Ovary (tissue), 9 donors: ENCODE data around the gene MAML2. TPM values are rescaled to one million over a fixed set of nuclear protein-coding genes. Genes with fewer than 3 reads are reported as not detected.

ENCODE experiments used
- DNase-seq, 5 donors: peaks; one replicate each; pipeline ENCODE4 v3.0.0-alpha.2; 2019 to 2020
- H3K27ac ChIP-seq, 2 donors: fragments of 200-600 bp; one replicate each; pipeline versions ENCODE4 v1.5.1 to v1.8.0; 2019 to 2022
- H3K27me3 ChIP-seq: fragments of 200-600 bp; one replicate; pipeline ENCODE4 v1.8.0; 2022
- H3K36me3 ChIP-seq: fragments of 200-600 bp; sonication (generic); one replicate; pipeline ENCODE4 v1.5.1; 2019
- H3K4me1 ChIP-seq: one replicate; pipeline ENCODE4 v1.8.1; 2013; ENCODE audit warnings: mild to moderate bottlenecking, moderate library complexity; ENCODE audit not compliant: insufficient read depth
- H3K4me3 ChIP-seq: fragments of 200-600 bp; sonication (generic); one replicate; pipeline ENCODE4 v1.5.1; 2017
- H3K9me3 ChIP-seq, 2 donors: fragments of 200-600 bp in 1 of 2; sonication (generic) in 1 of 2; one replicate each; pipeline versions ENCODE4 v1.5.1 to v1.8.1; 2013 to 2019; ENCODE audit warnings: mild to moderate bottlenecking in 1 of 2, moderate library complexity in 1 of 2
- EP300 ChIP-seq: sonication (generic); formaldehyde crosslinking; IDR thresholded peaks from one replicate; pipeline ENCODE4 v1.6.1; 2017; ENCODE audit warnings: antibody characterized with exemption
- POLR2A ChIP-seq: fragments of 450-650 bp; IDR thresholded peaks from one replicate; pipeline ENCODE4 v1.6.1; 2017; ENCODE audit warnings: antibody characterized with exemption, mild to moderate bottlenecking, moderate library complexity
- WGBS, 3 donors: extraction: QIAGEN DNeasy Blood & Tissue Kit in 1 of 3; methylation state at CpG; one replicate each; pipeline versions ENCODE4 v1.1.5 to v1.1.7; 2013 to 2017; 5-methylcytosine and 5-hydroxymethylcytosine counted together
- intact Hi-C, 4 donors: fragments of 100-400 bp; cut with DNase I; formaldehyde crosslinking; loops; one replicate each; pipeline versions ENCODE4 v1.11.0 to v1.15.1; 2022 to 2023
- polyA plus RNA-seq, 2 donors: library from polyadenylated mRNA; stranded (reverse); fragments of 200-250 nt in 1 of 2; fragments of 350-450 nt in 1 of 2; fragmentation: Illumina TruSeq in 1 of 2; extraction: RNeasy Lipid Tissue Mini Kit (QIAGEN cat#74804) in 1 of 2; gene quantifications; one replicate each; pipeline ENCODE4 v1.2.3, GENCODE V29; 2013 to 2014
- total RNA-seq, 7 donors: library from RNA; depleted of rRNA in 2 of 7; stranded (reverse); fragments of >200 nt in 2 of 7; fragmentation: NEBNext Ultra II Directional in 3 of 7; extraction: Animal tissue kit (Norgen Biotek cat#: 25700) in 3 of 7; gene quantifications; one replicate each; pipeline versions ENCODE4 v1.1.0 to v1.2.4, GENCODE V29; 2016 to 2023
- TF ChIP-seq, protein P1 (sequence below), 3 donors: fragments of 450-650 bp in 2 of 3; fragments of 200-600 bp in 1 of 3; IDR thresholded peaks; one replicate each; pipeline versions ENCODE4 v1.5.1 to v1.8.0; 2016 to 2022; ENCODE audit warnings: antibody characterized with exemption in 3 of 3, mild to moderate bottlenecking in 1 of 3
- donor health status: DM: no; HTN: no; CAD: no; lungs with moderate emphysema.
- donor health status: DM: no; HTN: no; CAD: no.
- donor health status: Bipolar disorder and iron deficiency.
- donor health status: DM: yes; HTN: yes; CAD: no.
- donor health status: DM: no; HTN: no; CAD: no.
- donor health status: DM: yes; HTN: yes; CAD: no.

The MAML2 gene
- total and polyA plus RNA-seq, 9 donors = 7.3 to 17.5 (median 14.6) TPM

DNA sequence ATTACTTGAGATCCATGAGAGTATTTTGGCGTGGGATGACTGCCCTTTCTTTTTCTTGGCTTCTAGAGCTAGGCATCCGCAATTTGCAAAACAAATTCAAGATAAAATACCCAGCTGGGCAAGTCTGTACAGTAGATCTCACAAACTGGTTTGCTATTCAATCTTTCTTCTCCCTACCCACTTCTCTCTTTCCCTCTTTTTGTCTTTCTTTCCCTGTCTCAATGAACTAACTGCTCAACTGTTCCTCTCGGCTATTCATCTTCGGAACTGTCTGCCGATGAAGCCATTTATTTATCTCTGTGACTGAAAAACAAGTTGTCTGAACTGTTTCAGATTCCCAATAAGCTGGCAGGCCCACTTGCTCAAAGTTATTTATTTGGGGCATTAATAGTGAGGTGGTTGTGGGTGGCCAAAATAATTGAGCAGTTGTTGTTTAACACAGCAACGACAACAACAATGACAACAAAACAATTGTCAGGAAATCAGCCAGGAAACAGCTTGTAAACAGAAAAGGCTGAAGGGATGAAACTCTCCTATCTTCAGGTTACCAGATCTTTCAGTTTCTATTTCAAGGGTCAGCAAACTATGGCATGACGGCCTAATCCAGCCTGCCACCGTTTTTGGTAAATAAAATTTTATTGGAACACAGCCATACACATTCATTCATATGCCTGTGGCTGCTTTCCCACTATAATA lies 343.1 kb downstream of the MAML2 start:
- WGBS, 3 donors = 7 to 12% (median 10%) methylated on average over 8 of the region's 8 CpGs
- Histone ChIP-seq H3K27ac (peak overlapping the region; percentile 1 to 70), H3K4me1 (peaks cover 6% of the 10 kb centered on the region), H3K36me3 (no peaks in the 10 kb centered on the region), H3K4me3 (no peak overlapping the region), H3K27me3 (no peaks in the 10 kb centered on the region), H3K9me3 (no peaks in the 10 kb centered on the region)
- TF ChIP-seq EP300 = no peak
- no peak for TF ChIP-seq POLR2A
- TF ChIP-seq, protein P1, sequence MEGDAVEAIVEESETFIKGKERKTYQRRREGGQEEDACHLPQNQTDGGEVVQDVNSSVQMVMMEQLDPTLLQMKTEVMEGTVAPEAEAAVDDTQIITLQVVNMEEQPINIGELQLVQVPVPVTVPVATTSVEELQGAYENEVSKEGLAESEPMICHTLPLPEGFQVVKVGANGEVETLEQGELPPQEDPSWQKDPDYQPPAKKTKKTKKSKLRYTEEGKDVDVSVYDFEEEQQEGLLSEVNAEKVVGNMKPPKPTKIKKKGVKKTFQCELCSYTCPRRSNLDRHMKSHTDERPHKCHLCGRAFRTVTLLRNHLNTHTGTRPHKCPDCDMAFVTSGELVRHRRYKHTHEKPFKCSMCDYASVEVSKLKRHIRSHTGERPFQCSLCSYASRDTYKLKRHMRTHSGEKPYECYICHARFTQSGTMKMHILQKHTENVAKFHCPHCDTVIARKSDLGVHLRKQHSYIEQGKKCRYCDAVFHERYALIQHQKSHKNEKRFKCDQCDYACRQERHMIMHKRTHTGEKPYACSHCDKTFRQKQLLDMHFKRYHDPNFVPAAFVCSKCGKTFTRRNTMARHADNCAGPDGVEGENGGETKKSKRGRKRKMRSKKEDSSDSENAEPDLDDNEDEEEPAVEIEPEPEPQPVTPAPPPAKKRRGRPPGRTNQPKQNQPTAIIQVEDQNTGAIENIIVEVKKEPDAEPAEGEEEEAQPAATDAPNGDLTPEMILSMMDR (IDR thresholded peaks at IDR 0.05) = no peak
- intact Hi-C loops = loop anchor here in 1 of 4 donors (5.0 kb wide), 1 partner anchor 342 kb away; the partner anchor contains the start of gene MAML2
- DNase-seq = no peak

DNA sequence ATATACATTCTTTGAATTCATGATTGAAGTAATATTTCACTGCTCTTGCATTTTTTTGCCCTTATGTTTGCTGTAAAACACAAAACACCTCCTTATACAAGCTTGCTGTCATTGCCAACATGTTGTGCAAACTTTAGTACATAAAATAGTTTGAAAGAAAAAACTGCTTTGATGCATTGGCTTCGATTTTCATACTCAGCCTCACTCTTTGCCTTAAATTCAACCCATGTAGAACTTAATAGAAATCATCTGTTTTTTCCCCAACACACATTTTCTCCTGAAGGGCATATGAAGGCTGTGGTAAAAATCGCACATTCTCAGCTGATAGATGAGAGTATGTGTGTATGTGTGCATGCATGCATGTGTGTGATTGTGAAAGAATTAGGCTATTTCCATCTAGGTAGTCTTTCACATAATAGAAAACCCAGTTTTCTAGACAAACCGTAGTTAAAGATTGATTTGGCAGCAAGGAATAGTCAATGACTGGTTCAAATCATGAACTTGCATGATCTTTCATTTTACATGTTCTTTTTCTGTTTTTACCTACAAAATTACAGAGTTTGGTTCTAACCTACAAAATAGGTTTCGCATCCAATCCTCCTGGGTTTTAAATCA lies 346.3 kb downstream of the MAML2 start:
- H3K4me3 ChIP-seq = no peak overlapping the region
- TF ChIP-seq EP300 (no peak), POLR2A (no peak)
- TF ChIP-seq, protein P1 (IDR thresholded peaks at IDR 0.05) = no peak
- intact Hi-C loops = no loop called here
- no peak for DNase-seq
- no peaks in the 10 kb centered on the region for H3K9me3 ChIP-seq
- H3K4me1 ChIP-seq = peaks cover 13% of the 10 kb centered on the region
- H3K27ac ChIP-seq = no peak overlapping the region
- H3K36me3 ChIP-seq = no peaks in the 10 kb centered on the region
- no peaks in the 10 kb centered on the region for H3K27me3 ChIP-seq
- 86 to 89% (median 88%) methylated on average over 4 of the region's 4 CpGs for WGBS, 3 donors

DNA sequence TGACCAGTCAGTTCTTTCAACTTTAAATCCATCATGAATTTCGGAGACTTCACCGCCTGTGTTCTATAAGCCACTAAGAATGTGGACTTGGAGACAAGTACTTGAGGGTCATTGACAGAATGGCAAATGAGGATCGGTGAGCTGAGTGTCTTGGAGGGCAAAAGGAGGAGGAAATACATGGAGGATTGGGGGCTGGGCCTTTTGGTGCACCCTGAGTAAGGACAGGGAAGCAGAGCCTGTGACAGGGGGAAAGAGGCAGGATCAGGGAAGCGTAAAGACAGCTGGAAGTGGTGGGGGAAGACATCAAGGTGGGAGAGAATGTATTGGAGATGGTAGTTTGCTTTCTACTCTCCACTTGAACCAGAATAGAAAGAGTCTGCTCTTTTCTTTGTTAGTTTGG lies 348.7 kb downstream of the MAML2 start:
- Histone ChIP-seq H3K4me1 (peaks cover 13% of the 10 kb centered on the region), H3K27me3 (no peaks in the 10 kb centered on the region), H3K36me3 (no peaks in the 10 kb centered on the region), H3K27ac (peak overlapping the region in 1 of 2 donors; percentile 8), H3K4me3 (no peak overlapping the region), H3K9me3 (no peaks in the 10 kb centered on the region)
- 69 to 76% (median 71%) methylated on average over 4 of the region's 4 CpGs for WGBS, 3 donors
- no peak for DNase-seq
- TF ChIP-seq, protein P1 (IDR thresholded peaks at IDR 0.05) = no peak
- TF ChIP-seq POLR2A = no peak
- no peak for TF ChIP-seq EP300
- intact Hi-C loops = no loop called here

DNA sequence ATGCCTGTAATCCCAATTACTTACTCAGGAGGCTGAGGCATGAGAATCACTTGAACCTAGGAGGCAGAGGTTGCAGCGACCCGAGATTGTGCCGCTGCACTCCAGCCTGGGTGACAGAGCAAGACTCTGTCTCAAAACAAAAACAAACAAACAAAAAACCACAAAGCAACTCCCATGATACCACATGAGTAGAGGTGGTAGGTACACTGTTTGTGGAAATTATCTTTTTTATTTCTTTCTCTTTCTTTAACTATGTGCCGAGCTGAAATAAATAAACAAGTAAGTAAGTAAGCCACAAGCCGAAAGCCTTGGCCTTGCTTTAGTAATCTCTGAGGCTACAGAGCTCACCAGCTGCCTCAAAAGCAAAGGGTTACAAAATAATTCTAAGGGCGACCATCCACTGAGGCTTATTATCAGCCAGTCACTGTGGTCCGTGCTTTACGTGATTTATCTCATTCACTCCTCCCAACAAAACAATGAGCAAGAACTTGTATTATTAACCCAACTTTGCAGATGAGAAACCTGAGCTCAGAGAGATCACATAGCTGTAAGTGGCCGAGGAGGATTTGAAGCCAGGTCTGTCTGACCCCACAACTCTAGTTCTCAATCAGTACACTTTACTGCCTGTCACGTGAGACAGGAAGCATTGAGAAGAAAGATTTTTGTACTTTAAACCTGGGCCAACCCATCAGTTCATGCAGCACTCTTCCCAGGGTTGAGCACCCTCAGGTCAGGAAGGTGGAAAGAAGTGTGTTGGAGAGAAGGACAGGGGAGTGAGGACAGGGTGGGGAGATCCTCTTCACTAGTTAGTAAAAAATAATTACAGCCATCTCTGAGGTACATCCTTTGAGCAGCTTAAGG lies 349.3 kb downstream of the MAML2 start:
- peak overlapping the region in 1 of 2 donors; percentile 34 for H3K27ac ChIP-seq
- intact Hi-C loops = no loop called here
- WGBS, 3 donors = 15 to 34% (median 26%) methylated on average over 10 of the region's 10 CpGs

More for the DNA sequence above, 349.3 kb downstream of the MAML2 start:
- no peak for DNase-seq
- no peaks in the 10 kb centered on the region for H3K36me3 ChIP-seq
- no peak for TF ChIP-seq EP300
- TF ChIP-seq, protein P1 (IDR thresholded peaks at IDR 0.05) = no peak
- TF ChIP-seq POLR2A = no peak
- no peak overlapping the region for H3K4me3 ChIP-seq
- H3K4me1 ChIP-seq = peaks cover 13% of the 10 kb centered on the region
- H3K9me3 ChIP-seq = no peaks in the 10 kb centered on the region
- H3K27me3 ChIP-seq = no peaks in the 10 kb centered on the region
